Measurements from ENCODE around the gene ADGRB3.

ADGRB3 gene

GRCh38 chr6:68680264-68680663, 45.2 kb downstream of the ADGRB3 start:
- H3K4me3 ChIP-seq (ENCODE audit: low read depth in 1 of 2, low read length in 1 of 2): no peak overlapping the region
- H3K27ac ChIP-seq: no peak overlapping the region
- H3K27me3 ChIP-seq: no peaks in the 10 kb centered on the region
- no peaks in the 10 kb centered on the region for H3K9me3 ChIP-seq
- H3K4me1 ChIP-seq (ENCODE audit: control insufficient read depth in 1 of 2, insufficient read depth in 1 of 2, low read depth in 1 of 2, low read length in 1 of 2): no peaks in the 10 kb centered on the region
- H3K36me3 ChIP-seq: no peaks in the 10 kb centered on the region
- TF ChIP-seq CTCF (IDR thresholded peaks at IDR 0.05): no peak

- Histone ChIP-seq H3K27me3 (no peaks in the 10 kb centered on the region), H3K4me3 (ENCODE audit: low read depth in 1 of 2, low read length in 1 of 2) (no peak overlapping the region), H3K27ac (no peak overlapping the region), H3K4me1 (ENCODE audit: control insufficient read depth in 1 of 2, insufficient read depth in 1 of 2, low read depth in 1 of 2, low read length in 1 of 2) (no peaks in the 10 kb centered on the region), H3K9me3 (no peaks in the 10 kb centered on the region), H3K36me3 (no peaks in the 10 kb centered on the region)
- TF ChIP-seq CTCF (IDR thresholded peaks at IDR 0.05): no peak
These were observed 54.8 kb downstream of the ADGRB3 start for GRCh38 chr6:68689910-68690309.

- H3K4me3 ChIP-seq (ENCODE audit: low read depth in 1 of 2, low read length in 1 of 2): no peak overlapping the region
- H3K36me3 ChIP-seq: no peaks in the 10 kb centered on the region
- no peaks in the 10 kb centered on the region for H3K9me3 ChIP-seq
- H3K27me3 ChIP-seq: no peaks in the 10 kb centered on the region
- TF ChIP-seq CTCF (IDR thresholded peaks at IDR 0.05): no peak
- no peak overlapping the region for H3K27ac ChIP-seq
- H3K4me1 ChIP-seq (ENCODE audit: control insufficient read depth in 1 of 2, insufficient read depth in 1 of 2, low read depth in 1 of 2, low read length in 1 of 2): no peaks in the 10 kb centered on the region
These were observed 56.0 kb downstream of the ADGRB3 start for GRCh38 chr6:68691120-68691519.

GRCh38 chr6:68693271-68693670, 58.2 kb downstream of the ADGRB3 start:
- no peaks in the 10 kb centered on the region for H3K27me3 ChIP-seq
- no peaks in the 10 kb centered on the region for H3K4me1 ChIP-seq (ENCODE audit: control insufficient read depth in 1 of 2, insufficient read depth in 1 of 2, low read depth in 1 of 2, low read length in 1 of 2)
- no peak overlapping the region for H3K4me3 ChIP-seq (ENCODE audit: low read depth in 1 of 2, low read length in 1 of 2)
- H3K27ac ChIP-seq: no peak overlapping the region
- no peaks in the 10 kb centered on the region for H3K9me3 ChIP-seq
- H3K36me3 ChIP-seq: no peaks in the 10 kb centered on the region
- no peak for TF ChIP-seq CTCF (IDR thresholded peaks at IDR 0.05)

GRCh38 chr6:68695403-68695802, 60.3 kb downstream of the ADGRB3 start:
- no peak for TF ChIP-seq CTCF (IDR thresholded peaks at IDR 0.05)
- Histone ChIP-seq H3K27me3 (no peaks in the 10 kb centered on the region), H3K27ac (no peak overlapping the region)

GRCh38 chr6:68695838-68696237, 60.8 kb downstream of the ADGRB3 start:
- no peaks in the 10 kb centered on the region for H3K27me3 ChIP-seq
- no peak overlapping the region for H3K27ac ChIP-seq
- H3K9me3 ChIP-seq: no peaks in the 10 kb centered on the region
- no peaks in the 10 kb centered on the region for H3K36me3 ChIP-seq
- no peak for TF ChIP-seq CTCF (IDR thresholded peaks at IDR 0.05)
- H3K4me1 ChIP-seq (ENCODE audit: control insufficient read depth in 1 of 2, insufficient read depth in 1 of 2, low read depth in 1 of 2, low read length in 1 of 2): no peaks in the 10 kb centered on the region
- no peak overlapping the region for H3K4me3 ChIP-seq (ENCODE audit: low read depth in 1 of 2, low read length in 1 of 2)

More at GRCh38 chr6:68695403-68695802, 60.3 kb downstream of the ADGRB3 start:
- Histone ChIP-seq H3K4me3 (ENCODE audit: low read depth in 1 of 2, low read length in 1 of 2) (no peak overlapping the region), H3K36me3 (no peaks in the 10 kb centered on the region), H3K4me1 (ENCODE audit: control insufficient read depth in 1 of 2, insufficient read depth in 1 of 2, low read depth in 1 of 2, low read length in 1 of 2) (no peaks in the 10 kb centered on the region), H3K9me3 (no peaks in the 10 kb centered on the region)

Measured in neutrophil (primary cell).